HepG2 (cell line): ENCODE results near the gene FAM193A. TPM values are rescaled to one million over a fixed set of nuclear protein-coding genes. Genes with fewer than 3 reads are reported as not detected.

Experiments used
- ATAC-seq: fragments of 200-7000 bp; cut with Tn5 transposase; 3 replicates; pipeline ENCODE4 v1.9.1; 2020; ENCODE audit warnings: mild to moderate bottlenecking, moderate library complexity
- BruUV-seq: library from RNA; stranded (reverse); fragments of 400-500 nt; replicated peaks from 2 replicates; lab custom pipeline; 2021; lab: Mats Ljungman, UMichigan
- CTCF ChIA-PET: fragments of 300-600 bp; formaldehyde crosslinking; extraction: SDS; loops from one replicate; lab custom pipeline; 2021; ENCODE audit warnings: low total read pairs, inconsistent platforms, low intra/inter-chr PET ratio; lab: Yijun Ruan, JAX
- POLR2A ChIA-PET: fragments of 350-600 bp; sonication (Branson Sonifier 250); formaldehyde crosslinking; loops from one replicate; lab custom pipeline; 2020; ENCODE audit warnings: antibody characterized with exemption, inconsistent platforms; lab: Yijun Ruan, JAX
- DNase-seq: peaks from one replicate; pipeline ENCODE4 v3.0.0-alpha.2; 2015; ENCODE audit warnings: low spot score
- FAIRE-seq: peaks from 3 replicates; lab custom pipeline; 2011; peaks lifted over from hg19 to GRCh38; lab: Jason Lieb, UNC
- H2AFZ ChIP-seq: one replicate; pipeline ENCODE4 v1.6.1; 2011; ENCODE audit warnings: low read length, inconsistent platforms
- H3K27ac ChIP-seq: fragments of 300-600 bp; 3 replicates; pipeline ENCODE4 v1.8.0; 2011; ENCODE audit warnings: mixed run types, mild to moderate bottlenecking, mixed read lengths, low read length, inconsistent platforms; ENCODE audit not compliant: insufficient read depth; ENCODE audit errors: extremely low read length
- H3K27me3 ChIP-seq, 2 experiments: fragments of 200-600 bp in 1 of 2; 2 replicates in 1 of 2; 3 replicates in 1 of 2; pipeline versions ENCODE4 v1.6.0 to v1.8.0; 2011; ENCODE audit warnings: low read length in 2 of 2, mild to moderate bottlenecking in 2 of 2, moderate library complexity in 2 of 2, inconsistent platforms in 1 of 2; ENCODE audit not compliant: insufficient read depth in 2 of 2, control insufficient read depth in 1 of 2
- H3K36me3 ChIP-seq, 2 experiments: fragments of 200-600 bp in 1 of 2; replicated peaks in 1 of 2; 2 replicates in 1 of 2; 3 replicates in 1 of 2; pipeline versions ENCODE4 v1.5.1 to v1.8.0; 2011; ENCODE audit warnings: low read length in 2 of 2, inconsistent platforms in 1 of 2; ENCODE audit not compliant: insufficient read depth in 2 of 2, control insufficient read depth in 1 of 2
- H3K4me1 ChIP-seq: 2 replicates; pipeline ENCODE4 v1.5.1; 2012; ENCODE audit warnings: low read length, inconsistent platforms; ENCODE audit not compliant: insufficient read depth
- H3K4me2 ChIP-seq: 2 replicates; pipeline ENCODE4 v1.6.0; 2011; ENCODE audit warnings: low read depth, low read length, inconsistent platforms
- H3K4me3 ChIP-seq, 3 experiments: fragments of 200-600 bp in 1 of 3; sonication (generic), shearing (Covaris generic) in 1 of 3; replicated peaks in 1 of 3; 2 replicates each; pipeline ENCODE4 v1.5.1; 2011 to 2016; ENCODE audit warnings: low read length in 3 of 3, inconsistent platforms in 2 of 3, low read depth in 2 of 3, mild to moderate bottlenecking in 2 of 3, control low read depth in 1 of 3, mixed read lengths in 1 of 3; ENCODE audit not compliant: insufficient read depth in 1 of 3
- H3K79me2 ChIP-seq: one replicate; pipeline ENCODE4 v1.6.1; 2011; ENCODE audit warnings: low read length, inconsistent platforms; ENCODE audit not compliant: insufficient read depth
- H3K9ac ChIP-seq: 2 replicates; pipeline ENCODE4 v1.6.0; 2011; ENCODE audit warnings: mild to moderate bottlenecking, low read depth, low read length, inconsistent platforms; ENCODE audit not compliant: insufficient read depth
- H3K9me3 ChIP-seq: 2 replicates; pipeline ENCODE4 v1.5.1; 2012; ENCODE audit warnings: mild to moderate bottlenecking, low read length
- H4K20me1 ChIP-seq: 2 replicates; pipeline ENCODE4 v1.6.0; 2011; ENCODE audit warnings: inconsistent platforms, mild to moderate bottlenecking, low read length, moderate library complexity; ENCODE audit not compliant: insufficient read depth
- DZIP1 ChIP-seq: sonication (generic); formaldehyde crosslinking; IDR thresholded peaks from 2 replicates; pipeline ENCODE4 v1.5.0; 2020; ENCODE audit warnings: mild to moderate bottlenecking, missing genetic modification reagents
- PCBP1 ChIP-seq: fragments of 200-400 bp; formaldehyde crosslinking; IDR thresholded peaks from 2 replicates; pipeline ENCODE4 v1.6.1; 2017; ENCODE audit warnings: mild to moderate bottlenecking, low read depth, low read length, borderline replicate concordance
- TBP ChIP-seq: sonication (generic); formaldehyde crosslinking; IDR thresholded peaks from 2 replicates; pipeline ENCODE4 v1.5.0; 2020; ENCODE audit warnings: missing genetic modification reagents
- ZBTB3 ChIP-seq: sonication (generic); formaldehyde crosslinking; IDR thresholded peaks from 2 replicates; pipeline ENCODE4 v1.4.0; 2020; ENCODE audit warnings: low read depth, mild to moderate bottlenecking, moderate library complexity, missing genetic modification reagents, borderline replicate concordance
- ZFAT ChIP-seq: sonication (generic); formaldehyde crosslinking; conservative IDR thresholded peaks from 2 replicates; pipeline ENCODE4 v1.8.1; 2023; ENCODE audit warnings: missing genetic modification reagents, inconsistent platforms
- ZFP37 ChIP-seq: sonication (generic); formaldehyde crosslinking; IDR thresholded peaks from 2 replicates; pipeline ENCODE4 v1.4.0; 2020; ENCODE audit warnings: missing genetic modification reagents, borderline replicate concordance
- ZFP90 ChIP-seq: sonication (generic); formaldehyde crosslinking; IDR thresholded peaks from 2 replicates; pipeline ENCODE4 v1.8.0; 2022; ENCODE audit warnings: missing genetic modification reagents, mild to moderate bottlenecking, inconsistent platforms, borderline replicate concordance
- WGBS: methylation state at CpG from one replicate; pipeline ENCODE4 v1.1.6; 2017; ENCODE audit warnings: low lambda C conversion rate; 5-methylcytosine and 5-hydroxymethylcytosine counted together
- in situ Hi-C: cut with HindIII; loops from 2 replicates; pipeline ENCODE4 v1.10.0; 2017; ENCODE audit warnings: low pct_unique_long_range_greater_than_20kb; ENCODE audit not compliant: extremely low pct_ligation_motif_present
- intact Hi-C: fragments of 100-400 bp; cut with micrococcal nuclease; formaldehyde crosslinking; loops from one replicate; pipeline ENCODE4 v1.10.0; 2022; ENCODE audit not compliant: unreplicated experiment
- polyA plus RNA-seq, 8 experiments: library from polyadenylated mRNA; depleted of rRNA in 3 of 8; stranded (reverse) in 7 of 8; unstranded in 1 of 8; fragments of >200 nt; fragmentation: Illumina TruSeq in 4 of 8; extraction: Trizol in 4 of 8; gene quantifications; 2 replicates each; pipeline versions ENCODE4 v1.2.1 to v1.2.3, GENCODE V29; 2011 to 2016; ENCODE audit warnings: low read depth in 4 of 8, missing spikeins in 1 of 8, mixed read lengths in 1 of 8; ENCODE audit not compliant: insufficient read depth in 1 of 8
- total RNA-seq, 5 experiments: library from RNA; depleted of rRNA; stranded (reverse); fragments of >200 nt; fragmentation: Illumina TruSeq; extraction: Trizol; gene quantifications; 2 replicates each; pipeline ENCODE4 v1.2.3, GENCODE V29; 2016; ENCODE audit warnings: low read depth in 1 of 5
- TF ChIP-seq, protein P1 (sequence below): sonication (generic); formaldehyde crosslinking; IDR thresholded peaks from 2 replicates; pipeline ENCODE4 v1.5.1; 2020; ENCODE audit warnings: mild to moderate bottlenecking, missing genetic modification reagents, borderline replicate concordance
- TF ChIP-seq, protein P2 (sequence below): fragments of 450-650 bp; IDR thresholded peaks from 2 replicates; pipeline ENCODE4 v1.6.1; 2017

Gene FAM193A
- total and polyA plus RNA-seq, 2 of the 13 experiments (the other 11 are each of a cell fraction or from before 2014, with no cell fraction given): 5.7 to 8.7 TPM

DNA sequence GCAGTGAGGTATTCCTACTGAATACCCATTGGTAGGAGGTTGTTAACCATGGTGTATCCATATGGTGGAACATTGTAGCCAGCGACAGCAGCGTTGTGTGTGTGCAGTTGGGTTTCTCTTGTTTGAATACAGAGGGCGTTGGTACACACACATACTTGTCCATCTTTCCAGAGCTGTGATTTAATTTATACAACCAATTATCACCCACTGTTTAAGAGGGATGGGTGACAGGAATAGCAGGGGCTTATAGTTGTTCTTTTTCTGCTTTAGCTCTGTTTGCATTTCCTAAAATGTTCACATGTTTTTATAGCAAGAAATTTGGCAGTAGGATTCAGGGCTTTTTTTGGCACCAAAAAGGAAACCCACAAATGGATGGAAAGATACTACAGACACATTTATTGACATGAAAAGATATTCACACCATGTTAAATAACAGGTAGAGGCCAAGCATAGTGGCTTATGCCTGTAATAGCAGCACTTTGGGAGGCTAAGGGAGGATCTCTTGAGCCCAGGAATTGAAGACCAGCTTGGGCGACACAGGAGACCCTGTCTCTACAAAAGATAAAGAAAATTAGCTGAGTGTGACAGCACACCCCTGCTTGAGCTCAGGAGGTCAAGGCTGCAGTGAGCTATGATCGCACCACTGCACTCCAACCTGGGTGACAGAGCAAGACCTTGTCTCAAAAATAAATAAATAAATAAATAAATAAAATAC is 159.1 kb downstream of the FAM193A start (continued):
- TF ChIP-seq, protein P1, sequence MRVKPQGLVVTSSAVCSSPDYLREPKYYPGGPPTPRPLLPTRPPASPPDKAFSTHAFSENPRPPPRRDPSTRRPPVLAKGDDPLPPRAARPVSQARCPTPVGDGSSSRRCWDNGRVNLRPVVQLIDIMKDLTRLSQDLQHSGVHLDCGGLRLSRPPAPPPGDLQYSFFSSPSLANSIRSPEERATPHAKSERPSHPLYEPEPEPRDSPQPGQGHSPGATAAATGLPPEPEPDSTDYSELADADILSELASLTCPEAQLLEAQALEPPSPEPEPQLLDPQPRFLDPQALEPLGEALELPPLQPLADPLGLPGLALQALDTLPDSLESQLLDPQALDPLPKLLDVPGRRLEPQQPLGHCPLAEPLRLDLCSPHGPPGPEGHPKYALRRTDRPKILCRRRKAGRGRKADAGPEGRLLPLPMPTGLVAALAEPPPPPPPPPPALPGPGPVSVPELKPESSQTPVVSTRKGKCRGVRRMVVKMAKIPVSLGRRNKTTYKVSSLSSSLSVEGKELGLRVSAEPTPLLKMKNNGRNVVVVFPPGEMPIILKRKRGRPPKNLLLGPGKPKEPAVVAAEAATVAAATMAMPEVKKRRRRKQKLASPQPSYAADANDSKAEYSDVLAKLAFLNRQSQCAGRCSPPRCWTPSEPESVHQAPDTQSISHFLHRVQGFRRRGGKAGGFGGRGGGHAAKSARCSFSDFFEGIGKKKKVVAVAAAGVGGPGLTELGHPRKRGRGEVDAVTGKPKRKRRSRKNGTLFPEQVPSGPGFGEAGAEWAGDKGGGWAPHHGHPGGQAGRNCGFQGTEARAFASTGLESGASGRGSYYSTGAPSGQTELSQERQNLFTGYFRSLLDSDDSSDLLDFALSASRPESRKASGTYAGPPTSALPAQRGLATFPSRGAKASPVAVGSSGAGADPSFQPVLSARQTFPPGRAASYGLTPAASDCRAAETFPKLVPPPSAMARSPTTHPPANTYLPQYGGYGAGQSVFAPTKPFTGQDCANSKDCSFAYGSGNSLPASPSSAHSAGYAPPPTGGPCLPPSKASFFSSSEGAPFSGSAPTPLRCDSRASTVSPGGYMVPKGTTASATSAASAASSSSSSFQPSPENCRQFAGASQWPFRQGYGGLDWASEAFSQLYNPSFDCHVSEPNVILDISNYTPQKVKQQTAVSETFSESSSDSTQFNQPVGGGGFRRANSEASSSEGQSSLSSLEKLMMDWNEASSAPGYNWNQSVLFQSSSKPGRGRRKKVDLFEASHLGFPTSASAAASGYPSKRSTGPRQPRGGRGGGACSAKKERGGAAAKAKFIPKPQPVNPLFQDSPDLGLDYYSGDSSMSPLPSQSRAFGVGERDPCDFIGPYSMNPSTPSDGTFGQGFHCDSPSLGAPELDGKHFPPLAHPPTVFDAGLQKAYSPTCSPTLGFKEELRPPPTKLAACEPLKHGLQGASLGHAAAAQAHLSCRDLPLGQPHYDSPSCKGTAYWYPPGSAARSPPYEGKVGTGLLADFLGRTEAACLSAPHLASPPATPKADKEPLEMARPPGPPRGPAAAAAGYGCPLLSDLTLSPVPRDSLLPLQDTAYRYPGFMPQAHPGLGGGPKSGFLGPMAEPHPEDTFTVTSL: no peak

- DNase-seq (no peak), ATAC-seq (no peak), FAIRE-seq (no peak)
- Histone ChIP-seq H3K4me3 (no peak overlapping the region), H3K9me3 (no peaks in the 10 kb centered on the region), H3K27ac (no peak overlapping the region), H3K36me3 (peaks cover 42 to 84% of the 10 kb centered on the region in 2 experiments), H3K27me3 (no peaks in the 10 kb centered on the region), H3K79me2 (no peaks in the 10 kb centered on the region), H3K9ac (no peak overlapping the region), H3K4me2 (no peak overlapping the region), H4K20me1 (0 out of 2 replicates have a peak, but pooled peaks cover 2% of the 10 kb centered on the region), H2AFZ (no peak overlapping the region), H3K4me1 (peaks cover 17% of the 10 kb centered on the region)
- intact Hi-C loops (no loop called here), in situ Hi-C loops (no loop called here)
- no peak for TF ChIP-seq PCBP1
- no peak for TF ChIP-seq ZBTB3
- TF ChIP-seq TBP: no peak
- TF ChIP-seq, protein P2, sequence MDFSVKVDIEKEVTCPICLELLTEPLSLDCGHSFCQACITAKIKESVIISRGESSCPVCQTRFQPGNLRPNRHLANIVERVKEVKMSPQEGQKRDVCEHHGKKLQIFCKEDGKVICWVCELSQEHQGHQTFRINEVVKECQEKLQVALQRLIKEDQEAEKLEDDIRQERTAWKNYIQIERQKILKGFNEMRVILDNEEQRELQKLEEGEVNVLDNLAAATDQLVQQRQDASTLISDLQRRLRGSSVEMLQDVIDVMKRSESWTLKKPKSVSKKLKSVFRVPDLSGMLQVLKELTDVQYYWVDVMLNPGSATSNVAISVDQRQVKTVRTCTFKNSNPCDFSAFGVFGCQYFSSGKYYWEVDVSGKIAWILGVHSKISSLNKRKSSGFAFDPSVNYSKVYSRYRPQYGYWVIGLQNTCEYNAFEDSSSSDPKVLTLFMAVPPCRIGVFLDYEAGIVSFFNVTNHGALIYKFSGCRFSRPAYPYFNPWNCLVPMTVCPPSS: no peak
- TF ChIP-seq ZFP37 (CRISPR knock-in tag): no peak
- no peak for TF ChIP-seq ZFAT
- no peak for TF ChIP-seq DZIP1
- no peak for TF ChIP-seq ZFP90 (CRISPR knock-in tag)
- CTCF ChIA-PET: no interaction called here
- BruUV-seq: no TSS peak
- WGBS: 98% methylated on average over 11 of the region's 14 CpGs
- POLR2A ChIA-PET: no interaction called here
Measured at GRCh38 chr4:2696423-2696822, 160.0 kb downstream of the FAM193A start.
